GM18951 (cell line): Measurements from ENCODE around the gene CRYL1.
A peak's percentile ranks its signal among the peaks of the same experiment; 100 is the strongest.

ENCODE experiments used
- POLR2A ChIP-seq: IDR thresholded peaks from 4 replicates; pipeline ENCODE4 v1.6.1; 2011; ENCODE audit warnings: mild to moderate bottlenecking; ENCODE audit not compliant: insufficient read length, insufficient read depth; ENCODE audit errors: extremely low read depth
- in situ Hi-C: fragments of 300-500 bp; cut with MboI; formaldehyde crosslinking; loops from one replicate; pipeline ENCODE4 v1.12.0; 2022; ENCODE audit warnings: low sequenced_read_pairs, mixed read lengths, inconsistent platforms; ENCODE audit not compliant: unreplicated experiment

Gene CRYL1

GRCh38 chr13:20525601-20526544 is at the start of gene CRYL1:
CRYL1 (minus strand) TSS chr13:20525857; CDS start chr13:20525794, 63 bp downstream.
- in situ Hi-C loops = no loop called here
- TF ChIP-seq POLR2A = peak; percentile 85

GRCh38 chr13:20573636-20574035 is 48.0 kb upstream of the CRYL1 start:
- TF ChIP-seq POLR2A = no peak
- in situ Hi-C loops = no loop called here

- in situ Hi-C loops = no loop called here
- no peak for TF ChIP-seq POLR2A
These were observed 47.5 kb upstream of the CRYL1 start for GRCh38 chr13:20573186-20573585.

GRCh38 chr13:20571676-20572075 is 46.0 kb upstream of the CRYL1 start:
- no peak for TF ChIP-seq POLR2A
- in situ Hi-C loops = no loop called here

- no peak for TF ChIP-seq POLR2A
- in situ Hi-C loops = no loop called here
These were observed 44.9 kb upstream of the CRYL1 start for GRCh38 chr13:20570517-20570916.

- in situ Hi-C loops = no loop called here
These were observed 42.3 kb upstream of the CRYL1 start for GRCh38 chr13:20567881-20568528.

GRCh38 chr13:20566898-20567874 is 41.5 kb upstream of the CRYL1 start, which contains the start of gene IFT88:
IFT88 (plus strand) TSS chr13:20567157; CDS start chr13:20574386, 7,229 bp downstream.
- in situ Hi-C loops = no loop called here

More at GRCh38 chr13:20567881-20568528, 42.3 kb upstream of the CRYL1 start:
- TF ChIP-seq POLR2A = no peak

GRCh38 chr13:20566468-20566897 is 40.8 kb upstream of the CRYL1 start:
- TF ChIP-seq POLR2A = no peak
- in situ Hi-C loops = no loop called here

More at GRCh38 chr13:20566898-20567874, 41.5 kb upstream of the CRYL1 start, which contains the start of gene IFT88:
- TF ChIP-seq POLR2A = peak; percentile 62

- in situ Hi-C loops = no loop called here
- TF ChIP-seq POLR2A = no peak
These were observed 39.6 kb upstream of the CRYL1 start for GRCh38 chr13:20565115-20565736.

- TF ChIP-seq POLR2A = no peak
- in situ Hi-C loops = no loop called here
These were observed 36.1 kb upstream of the CRYL1 start for GRCh38 chr13:20561741-20562140.

GRCh38 chr13:20559659-20560356 is 34.2 kb upstream of the CRYL1 start:
- no peak for TF ChIP-seq POLR2A
- in situ Hi-C loops = no loop called here

GRCh38 chr13:20558982-20559381 is 33.3 kb upstream of the CRYL1 start:
- in situ Hi-C loops = no loop called here
- no peak for TF ChIP-seq POLR2A

GRCh38 chr13:20553311-20553710 is 27.7 kb upstream of the CRYL1 start:
- no peak for TF ChIP-seq POLR2A
- in situ Hi-C loops = no loop called here
